Measurements from ENCODE around the gene ZC3H15. TPM values are rescaled to one million over a fixed set of nuclear protein-coding genes. Genes with fewer than 3 reads are reported as not detected.

The ZC3H15 gene
- total RNA-seq, 5 donors from 2014 or later (not counting 1 experiment from before 2014, with no cell fraction given), result 44.4 to 83.6 (median 45.2) TPM

GRCh38 chr2:186445506-186445905, 40.6 kb upstream of the ZC3H15 start:
- Histone ChIP-seq H3K4me1 (ENCODE audit: control insufficient read depth in 1 of 2, extremely low read depth in 1 of 2, insufficient read depth in 2 of 2, low read length in 2 of 2) (no peaks in the 10 kb centered on the region), H3K36me3 (ENCODE audit: control insufficient read depth in 2 of 2, extremely low read depth in 1 of 2, insufficient read depth in 1 of 2, low read length in 1 of 2) (no peaks in the 10 kb centered on the region), H3K9me3 (no peaks in the 10 kb centered on the region), H3K27me3 (replicated peaks in 1 of 2; ENCODE audit: control insufficient read depth in 2 of 2, extremely low read depth in 1 of 2, insufficient read depth in 2 of 2, low read length in 1 of 2) (no peaks in the 10 kb centered on the region), H3K4me3 (ENCODE audit: control insufficient read depth in 1 of 2, extremely low read depth in 1 of 2, low read length in 1 of 2) (no peak overlapping the region), H3K27ac (ENCODE audit: low read length) (no peak overlapping the region)
- H3K4me1 Mint-ChIP-seq, result peaks cover 0 to 3% (median 0%) of the 10 kb centered on the region in 3 donors
- H3K4me3 Mint-ChIP-seq, result no peak overlapping the region
- POLR2A ChIA-PET, result no interaction called here
- no peak overlapping the region for H3K27ac Mint-ChIP-seq
- DNase-seq (no peak), ATAC-seq (replicated peaks in 1 of 4) (no peak)
- WGBS (ENCODE audit: insufficient coverage), result no CpG with 5 or more reads among the region's 4 CpGs
- H3K27me3 Mint-ChIP-seq, result no peaks in the 10 kb centered on the region
- CTCF ChIA-PET, result no interaction called here
- H3K9me3 Mint-ChIP-seq, result no peaks in the 10 kb centered on the region
- H3K36me3 Mint-ChIP-seq, result peaks cover 3% of the 10 kb centered on the region

- Mint-ChIP-seq H3K4me1 (no peaks in the 10 kb centered on the region), H3K36me3 (peaks cover 19% of the 10 kb centered on the region), H3K27me3 (no peaks in the 10 kb centered on the region), H3K27ac (no peak overlapping the region), H3K9me3 (no peaks in the 10 kb centered on the region), H3K4me3 (no peak overlapping the region)
- Histone ChIP-seq H3K9me3 (no peaks in the 10 kb centered on the region), H3K36me3 (ENCODE audit: control insufficient read depth in 2 of 2, extremely low read depth in 1 of 2, insufficient read depth in 1 of 2, low read length in 1 of 2) (peaks cover 0 to 2% of the 10 kb centered on the region in 2 donors), H3K27ac (ENCODE audit: low read length) (no peak overlapping the region), H3K27me3 (replicated peaks in 1 of 2; ENCODE audit: control insufficient read depth in 2 of 2, extremely low read depth in 1 of 2, insufficient read depth in 2 of 2, low read length in 1 of 2) (no peaks in the 10 kb centered on the region), H3K4me1 (ENCODE audit: control insufficient read depth in 1 of 2, extremely low read depth in 1 of 2, insufficient read depth in 2 of 2, low read length in 2 of 2) (no peaks in the 10 kb centered on the region), H3K4me3 (ENCODE audit: control insufficient read depth in 1 of 2, extremely low read depth in 1 of 2, low read length in 1 of 2) (no peak overlapping the region)
- no peak for ATAC-seq (replicated peaks in 1 of 4)
- no peak for DNase-seq
- POLR2A ChIA-PET, result no interaction called here
- CTCF ChIA-PET, result no interaction called here
Measured at GRCh38 chr2:186455613-186456012, 30.4 kb upstream of the ZC3H15 start.

GRCh38 chr2:186456941-186457340, 29.1 kb upstream of the ZC3H15 start:
- peaks cover 13% of the 10 kb centered on the region for H3K36me3 Mint-ChIP-seq
- no peak overlapping the region for H3K4me3 Mint-ChIP-seq
- no peaks in the 10 kb centered on the region for H3K27me3 Mint-ChIP-seq
- WGBS (ENCODE audit: insufficient coverage), result no CpG with 5 or more reads among the region's 4 CpGs
- Histone ChIP-seq H3K4me1 (ENCODE audit: control insufficient read depth in 1 of 2, extremely low read depth in 1 of 2, insufficient read depth in 2 of 2, low read length in 2 of 2) (no peaks in the 10 kb centered on the region), H3K9me3 (no peaks in the 10 kb centered on the region), H3K36me3 (ENCODE audit: control insufficient read depth in 2 of 2, extremely low read depth in 1 of 2, insufficient read depth in 1 of 2, low read length in 1 of 2) (peaks cover 0 to 2% of the 10 kb centered on the region in 2 donors), H3K27ac (ENCODE audit: low read length) (no peak overlapping the region), H3K4me3 (ENCODE audit: control insufficient read depth in 1 of 2, extremely low read depth in 1 of 2, low read length in 1 of 2) (no peak overlapping the region), H3K27me3 (replicated peaks in 1 of 2; ENCODE audit: control insufficient read depth in 2 of 2, extremely low read depth in 1 of 2, insufficient read depth in 2 of 2, low read length in 1 of 2) (no peaks in the 10 kb centered on the region)
- CTCF ChIA-PET, result no interaction called here
- H3K4me1 Mint-ChIP-seq, result no peaks in the 10 kb centered on the region
- DNase-seq (no peak), ATAC-seq (replicated peaks in 1 of 4) (no peak)
- POLR2A ChIA-PET, result no interaction called here
- no peaks in the 10 kb centered on the region for H3K9me3 Mint-ChIP-seq
- no peak overlapping the region for H3K27ac Mint-ChIP-seq

GRCh38 chr2:186457908-186458307, 28.2 kb upstream of the ZC3H15 start:
- no peak overlapping the region for H3K27ac ChIP-seq (ENCODE audit: low read length)
- POLR2A ChIA-PET, result no interaction called here
- H3K27me3 ChIP-seq (replicated peaks in 1 of 2; ENCODE audit: control insufficient read depth in 2 of 2, extremely low read depth in 1 of 2, insufficient read depth in 2 of 2, low read length in 1 of 2), result no peaks in the 10 kb centered on the region
- no peaks in the 10 kb centered on the region for H3K4me1 Mint-ChIP-seq
- H3K4me3 ChIP-seq (ENCODE audit: control insufficient read depth in 1 of 2, extremely low read depth in 1 of 2, low read length in 1 of 2), result no peak overlapping the region
- peaks cover 15% of the 10 kb centered on the region for H3K36me3 Mint-ChIP-seq
- DNase-seq (no peak), ATAC-seq (replicated peaks in 1 of 4) (no peak)
- CTCF ChIA-PET, result no interaction called here
- H3K9me3 Mint-ChIP-seq, result no peaks in the 10 kb centered on the region
- H3K27me3 Mint-ChIP-seq, result no peaks in the 10 kb centered on the region
- 57% methylated on average over 3 of the region's 3 CpGs for WGBS (ENCODE audit: insufficient coverage)
- H3K9me3 ChIP-seq, result no peaks in the 10 kb centered on the region
- no peak overlapping the region for H3K27ac Mint-ChIP-seq
- no peaks in the 10 kb centered on the region for H3K4me1 ChIP-seq (ENCODE audit: control insufficient read depth in 1 of 2, extremely low read depth in 1 of 2, insufficient read depth in 2 of 2, low read length in 2 of 2)
- H3K36me3 ChIP-seq (ENCODE audit: control insufficient read depth in 2 of 2, extremely low read depth in 1 of 2, insufficient read depth in 1 of 2, low read length in 1 of 2), result peaks cover 0 to 2% of the 10 kb centered on the region in 2 donors
- no peak overlapping the region for H3K4me3 Mint-ChIP-seq

GRCh38 chr2:186459009-186459408, 27.1 kb upstream of the ZC3H15 start:
- H3K27ac Mint-ChIP-seq, result no peak overlapping the region

GRCh38 chr2:186460465-186460864, 25.6 kb upstream of the ZC3H15 start:
- WGBS (ENCODE audit: insufficient coverage), result no CpG with 5 or more reads among the region's 1 CpG
- peak in 1 of 35 experiments; percentile 16 for DNase-seq
- no peaks in the 10 kb centered on the region for H3K9me3 ChIP-seq
- no peaks in the 10 kb centered on the region for H3K27me3 Mint-ChIP-seq
- no peak overlapping the region for H3K27ac ChIP-seq (ENCODE audit: low read length)
- ChIA-PET POLR2A (interaction anchor here in 1 of 2 donors (0.6 kb wide), 1 partner anchor 29 kb away, joined by 3 read pairs; no protein-coding TSS in a partner anchor), CTCF (no interaction called here)
- no peaks in the 10 kb centered on the region for H3K9me3 Mint-ChIP-seq
- H3K36me3 ChIP-seq (ENCODE audit: control insufficient read depth in 2 of 2, extremely low read depth in 1 of 2, insufficient read depth in 1 of 2, low read length in 1 of 2), result peaks cover 0 to 2% of the 10 kb centered on the region in 2 donors
- H3K27me3 ChIP-seq (replicated peaks in 1 of 2; ENCODE audit: control insufficient read depth in 2 of 2, extremely low read depth in 1 of 2, insufficient read depth in 2 of 2, low read length in 1 of 2), result no peaks in the 10 kb centered on the region
- ATAC-seq (replicated peaks in 1 of 4), result no peak
- H3K4me1 Mint-ChIP-seq, result no peaks in the 10 kb centered on the region
- no peak overlapping the region for H3K4me3 Mint-ChIP-seq
- no peak overlapping the region for H3K27ac Mint-ChIP-seq
- no peak overlapping the region for H3K4me3 ChIP-seq (ENCODE audit: control insufficient read depth in 1 of 2, extremely low read depth in 1 of 2, low read length in 1 of 2)
- no peaks in the 10 kb centered on the region for H3K4me1 ChIP-seq (ENCODE audit: control insufficient read depth in 1 of 2, extremely low read depth in 1 of 2, insufficient read depth in 2 of 2, low read length in 2 of 2)
- H3K36me3 Mint-ChIP-seq, result peaks cover 6% of the 10 kb centered on the region

More at GRCh38 chr2:186459009-186459408, 27.1 kb upstream of the ZC3H15 start:
- H3K9me3 ChIP-seq, result no peaks in the 10 kb centered on the region
- Mint-ChIP-seq H3K9me3 (no peaks in the 10 kb centered on the region), H3K4me1 (no peaks in the 10 kb centered on the region), H3K36me3 (peaks cover 10% of the 10 kb centered on the region), H3K27me3 (no peaks in the 10 kb centered on the region), H3K4me3 (no peak overlapping the region)
- DNase-seq (peak in 1 of 35 experiments; percentile 8), ATAC-seq (replicated peaks in 1 of 4) (no peak)
- CTCF ChIA-PET, result no interaction called here
- no peak overlapping the region for H3K27ac ChIP-seq (ENCODE audit: low read length)
- no peaks in the 10 kb centered on the region for H3K4me1 ChIP-seq (ENCODE audit: control insufficient read depth in 1 of 2, extremely low read depth in 1 of 2, insufficient read depth in 2 of 2, low read length in 2 of 2)
- WGBS (ENCODE audit: insufficient coverage), result no CpG with 5 or more reads among the region's 2 CpGs
- POLR2A ChIA-PET, result no interaction called here
- H3K27me3 ChIP-seq (replicated peaks in 1 of 2; ENCODE audit: control insufficient read depth in 2 of 2, extremely low read depth in 1 of 2, insufficient read depth in 2 of 2, low read length in 1 of 2), result no peaks in the 10 kb centered on the region
- no peak overlapping the region for H3K4me3 ChIP-seq (ENCODE audit: control insufficient read depth in 1 of 2, extremely low read depth in 1 of 2, low read length in 1 of 2)
- peaks cover 0 to 2% of the 10 kb centered on the region in 2 donors for H3K36me3 ChIP-seq (ENCODE audit: control insufficient read depth in 2 of 2, extremely low read depth in 1 of 2, insufficient read depth in 1 of 2, low read length in 1 of 2)

- no peaks in the 10 kb centered on the region for H3K4me1 Mint-ChIP-seq
- Histone ChIP-seq H3K4me1 (ENCODE audit: control insufficient read depth in 1 of 2, extremely low read depth in 1 of 2, insufficient read depth in 2 of 2, low read length in 2 of 2) (no peaks in the 10 kb centered on the region), H3K9me3 (peaks cover 5% of the 10 kb centered on the region), H3K27ac (ENCODE audit: low read length) (no peak overlapping the region), H3K27me3 (replicated peaks in 1 of 2; ENCODE audit: control insufficient read depth in 2 of 2, extremely low read depth in 1 of 2, insufficient read depth in 2 of 2, low read length in 1 of 2) (no peaks in the 10 kb centered on the region), H3K4me3 (ENCODE audit: control insufficient read depth in 1 of 2, extremely low read depth in 1 of 2, low read length in 1 of 2) (no peak overlapping the region), H3K36me3 (ENCODE audit: control insufficient read depth in 2 of 2, extremely low read depth in 1 of 2, insufficient read depth in 1 of 2, low read length in 1 of 2) (no peaks in the 10 kb centered on the region)
- no peak overlapping the region for H3K4me3 Mint-ChIP-seq
- CTCF ChIA-PET, result no interaction called here
- peaks cover 0 to 5% (median 2%) of the 10 kb centered on the region in 3 donors for H3K9me3 Mint-ChIP-seq
- peaks cover 13% of the 10 kb centered on the region for H3K36me3 Mint-ChIP-seq
- no peak for DNase-seq
- ATAC-seq (replicated peaks in 1 of 4), result no peak
- H3K27ac Mint-ChIP-seq, result no peak overlapping the region
- POLR2A ChIA-PET, result interaction anchor here in 1 of 2 donors (0.5 kb wide), 1 partner anchor 431 kb away, joined by 3 read pairs; no protein-coding TSS in a partner anchor
- H3K27me3 Mint-ChIP-seq, result no peaks in the 10 kb centered on the region
Measured at GRCh38 chr2:186466743-186467142, 19.3 kb upstream of the ZC3H15 start.
